Measurements from ENCODE around the gene SAMD4B. TPM values are rescaled to one million over a fixed set of nuclear protein-coding genes. Genes with fewer than 3 reads are reported as not detected.
"Not testable (repeated sequence)": the region's sequence is repeated elsewhere in the genome, so short reads cannot be mapped to it uniquely, and the experiment has no call there.

Gene SAMD4B
- total RNA-seq, 6 experiments from 2014 or later, result 107 to 133 (median 124) TPM

GRCh38 chr19:39308531-39309304 lies 33.5 kb upstream of the SAMD4B start:
- H3K27ac Mint-ChIP-seq, result no peak overlapping the region
- H3K36me3 Mint-ChIP-seq (ENCODE audit: low read depth), result no peaks in the 10 kb centered on the region
- H3K27me3 Mint-ChIP-seq (ENCODE audit: insufficient read depth), result peaks cover 23% of the 10 kb centered on the region
- no peak overlapping the region for H3K4me3 Mint-ChIP-seq
- no peaks in the 10 kb centered on the region for H3K9me3 Mint-ChIP-seq
- H3K4me1 Mint-ChIP-seq (ENCODE audit: low read depth), result no peaks in the 10 kb centered on the region
- no peak for DNase-seq
- TF ChIP-seq, protein P1, sequence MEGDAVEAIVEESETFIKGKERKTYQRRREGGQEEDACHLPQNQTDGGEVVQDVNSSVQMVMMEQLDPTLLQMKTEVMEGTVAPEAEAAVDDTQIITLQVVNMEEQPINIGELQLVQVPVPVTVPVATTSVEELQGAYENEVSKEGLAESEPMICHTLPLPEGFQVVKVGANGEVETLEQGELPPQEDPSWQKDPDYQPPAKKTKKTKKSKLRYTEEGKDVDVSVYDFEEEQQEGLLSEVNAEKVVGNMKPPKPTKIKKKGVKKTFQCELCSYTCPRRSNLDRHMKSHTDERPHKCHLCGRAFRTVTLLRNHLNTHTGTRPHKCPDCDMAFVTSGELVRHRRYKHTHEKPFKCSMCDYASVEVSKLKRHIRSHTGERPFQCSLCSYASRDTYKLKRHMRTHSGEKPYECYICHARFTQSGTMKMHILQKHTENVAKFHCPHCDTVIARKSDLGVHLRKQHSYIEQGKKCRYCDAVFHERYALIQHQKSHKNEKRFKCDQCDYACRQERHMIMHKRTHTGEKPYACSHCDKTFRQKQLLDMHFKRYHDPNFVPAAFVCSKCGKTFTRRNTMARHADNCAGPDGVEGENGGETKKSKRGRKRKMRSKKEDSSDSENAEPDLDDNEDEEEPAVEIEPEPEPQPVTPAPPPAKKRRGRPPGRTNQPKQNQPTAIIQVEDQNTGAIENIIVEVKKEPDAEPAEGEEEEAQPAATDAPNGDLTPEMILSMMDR (IDR thresholded peaks at IDR 0.05), result no peak

GRCh38 chr19:39309305-39309670 lies 32.9 kb upstream of the SAMD4B start:
- not testable (repeated sequence) for H3K36me3 Mint-ChIP-seq (ENCODE audit: low read depth); H3K4me1 Mint-ChIP-seq (ENCODE audit: low read depth); DNase-seq; H3K4me3 Mint-ChIP-seq; H3K9me3 Mint-ChIP-seq; H3K27ac Mint-ChIP-seq
- peaks cover 23% of the 10 kb centered on the region for H3K27me3 Mint-ChIP-seq (ENCODE audit: insufficient read depth)

GRCh38 chr19:39310558-39311311 lies 31.5 kb upstream of the SAMD4B start:
- Mint-ChIP-seq H3K9me3 (no peaks in the 10 kb centered on the region), H3K27ac (no peak overlapping the region), H3K4me3 (no peak overlapping the region), H3K36me3 (ENCODE audit: low read depth) (no peaks in the 10 kb centered on the region), H3K27me3 (ENCODE audit: insufficient read depth) (peaks cover 16% of the 10 kb centered on the region), H3K4me1 (ENCODE audit: low read depth) (no peaks in the 10 kb centered on the region)
- TF ChIP-seq, protein P1 (IDR thresholded peaks at IDR 0.05), result no peak
- no peak for DNase-seq

- TF ChIP-seq, protein P1 (IDR thresholded peaks at IDR 0.05), result no peak
- Mint-ChIP-seq H3K9me3 (no peaks in the 10 kb centered on the region), H3K36me3 (ENCODE audit: low read depth) (no peaks in the 10 kb centered on the region), H3K4me3 (no peak overlapping the region), H3K4me1 (ENCODE audit: low read depth) (no peaks in the 10 kb centered on the region), H3K27me3 (ENCODE audit: insufficient read depth) (peaks cover 21% of the 10 kb centered on the region), H3K27ac (no peak overlapping the region)
- DNase-seq, result no peak
Observed at GRCh38 chr19:39314016-39314728, 28.0 kb upstream of the SAMD4B start.

DNA sequence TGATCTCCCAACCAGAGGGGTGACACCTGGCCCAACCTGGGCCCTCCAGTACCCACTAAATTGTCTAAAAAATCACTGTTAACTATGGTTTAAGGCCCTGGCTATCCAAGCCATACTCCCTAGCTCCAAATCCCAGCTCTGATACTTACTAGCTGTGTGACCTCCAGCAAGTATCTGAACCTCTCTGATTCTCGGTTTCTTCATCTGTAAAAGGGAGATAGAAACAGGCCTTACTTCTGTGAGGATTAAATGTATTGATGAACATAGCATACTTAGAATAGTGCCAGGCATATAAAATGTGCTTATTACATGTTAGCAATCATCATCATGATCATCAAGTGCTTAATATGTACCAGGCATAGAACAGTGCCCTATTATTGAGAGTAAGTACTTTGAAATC lies 26.3 kb upstream of the SAMD4B start:
- TF ChIP-seq, protein P1 (IDR thresholded peaks at IDR 0.05), result no peak
- H3K4me1 Mint-ChIP-seq (ENCODE audit: low read depth), result no peaks in the 10 kb centered on the region
- H3K4me3 Mint-ChIP-seq, result no peak overlapping the region
- no peak overlapping the region for H3K27ac Mint-ChIP-seq
- no peaks in the 10 kb centered on the region for H3K9me3 Mint-ChIP-seq
- H3K27me3 Mint-ChIP-seq (ENCODE audit: insufficient read depth), result peaks cover 24% of the 10 kb centered on the region
- no peak for DNase-seq
- H3K36me3 Mint-ChIP-seq (ENCODE audit: low read depth), result no peaks in the 10 kb centered on the region

All from HFFc6 (cell line).